Measurements from ENCODE around the gene MACF1.

DNA sequence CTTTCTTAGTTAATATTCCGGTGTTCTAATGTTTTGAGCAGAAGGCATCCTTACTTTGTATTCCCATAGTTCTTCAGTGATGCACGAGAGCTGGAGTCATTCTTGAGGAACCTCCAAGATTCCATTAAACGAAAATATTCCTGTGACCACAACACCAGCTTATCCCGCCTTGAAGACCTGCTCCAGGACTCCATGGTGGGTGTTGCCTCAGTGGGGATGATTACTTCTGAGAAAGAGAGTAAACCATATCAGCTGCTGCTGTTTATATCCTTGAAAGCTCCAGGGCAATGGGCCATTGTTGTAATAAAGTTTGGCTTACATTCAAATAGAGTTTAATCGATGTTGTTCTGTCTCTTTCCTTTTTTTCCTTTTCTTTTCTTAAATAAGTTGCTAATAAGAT, 93.1 kb downstream of the MACF1 start:
- TF ChIP-seq, protein P1, sequence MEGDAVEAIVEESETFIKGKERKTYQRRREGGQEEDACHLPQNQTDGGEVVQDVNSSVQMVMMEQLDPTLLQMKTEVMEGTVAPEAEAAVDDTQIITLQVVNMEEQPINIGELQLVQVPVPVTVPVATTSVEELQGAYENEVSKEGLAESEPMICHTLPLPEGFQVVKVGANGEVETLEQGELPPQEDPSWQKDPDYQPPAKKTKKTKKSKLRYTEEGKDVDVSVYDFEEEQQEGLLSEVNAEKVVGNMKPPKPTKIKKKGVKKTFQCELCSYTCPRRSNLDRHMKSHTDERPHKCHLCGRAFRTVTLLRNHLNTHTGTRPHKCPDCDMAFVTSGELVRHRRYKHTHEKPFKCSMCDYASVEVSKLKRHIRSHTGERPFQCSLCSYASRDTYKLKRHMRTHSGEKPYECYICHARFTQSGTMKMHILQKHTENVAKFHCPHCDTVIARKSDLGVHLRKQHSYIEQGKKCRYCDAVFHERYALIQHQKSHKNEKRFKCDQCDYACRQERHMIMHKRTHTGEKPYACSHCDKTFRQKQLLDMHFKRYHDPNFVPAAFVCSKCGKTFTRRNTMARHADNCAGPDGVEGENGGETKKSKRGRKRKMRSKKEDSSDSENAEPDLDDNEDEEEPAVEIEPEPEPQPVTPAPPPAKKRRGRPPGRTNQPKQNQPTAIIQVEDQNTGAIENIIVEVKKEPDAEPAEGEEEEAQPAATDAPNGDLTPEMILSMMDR (IDR thresholded peaks at IDR 0.05) = no peak
- TF ChIP-seq POLR2AphosphoS5 (IDR thresholded peaks at IDR 0.05) (no peak), EP300 (IDR thresholded peaks at IDR 0.05) (no peak)
